SIG-M5 treated with dmso at 0.1 percent for 504 hours (cell line): Measurements from ENCODE around the gene RMRP.
A peak's percentile ranks its signal among the peaks of the same experiment; 100 is the strongest.
"Not testable (repeated sequence)": the region's sequence is repeated elsewhere in the genome, so short reads cannot be mapped to it uniquely, and the experiment has no call there.

Experiments used
- DNase-seq: peaks from one replicate; lab custom pipeline; 2025; ENCODE audit not compliant: unreplicated experiment; lab: John Stamatoyannopoulos, UW

RMRP gene

GRCh38 chr9:35646153-35646532 lies 11.7 kb downstream of the RMRP start:
- DNase-seq = peak; percentile 37

DNA sequence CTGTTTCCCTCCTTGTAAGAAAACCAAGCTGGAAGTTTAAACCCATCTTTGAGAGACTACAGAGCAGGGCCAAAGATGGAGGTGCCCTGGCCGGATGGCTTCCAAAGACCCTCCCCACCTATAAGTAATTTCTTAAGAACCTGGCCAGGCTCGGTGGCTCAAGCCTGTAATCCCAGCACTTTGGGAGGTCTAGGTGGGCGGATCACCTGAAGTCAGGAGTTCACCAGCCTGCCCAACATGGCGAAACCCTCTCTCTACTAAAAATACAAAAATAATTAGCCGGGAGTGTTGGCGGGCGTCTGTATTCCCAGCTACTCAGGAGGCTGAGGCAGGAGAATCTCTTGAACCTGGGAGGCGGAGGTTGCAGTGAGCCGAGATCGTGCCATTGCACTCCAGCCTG lies 12.1 kb downstream of the RMRP start:
- not testable (repeated sequence) for DNase-seq

GRCh38 chr9:35643046-35643445 lies 14.8 kb downstream of the RMRP start:
- DNase-seq = no peak

GRCh38 chr9:35641478-35641877 lies 16.3 kb downstream of the RMRP start:
- DNase-seq = not testable (repeated sequence)

- DNase-seq = not testable (repeated sequence)
Measured at GRCh38 chr9:35640431-35640830, 17.4 kb downstream of the RMRP start.

GRCh38 chr9:35639631-35640030 lies 18.2 kb downstream of the RMRP start:
- no peak for DNase-seq

GRCh38 chr9:35639225-35639624 lies 18.6 kb downstream of the RMRP start:
- not testable (repeated sequence) for DNase-seq

- DNase-seq = not testable (repeated sequence)
Measured at GRCh38 chr9:35638751-35639150, 19.1 kb downstream of the RMRP start.

GRCh38 chr9:35637427-35637955 lies 20.3 kb downstream of the RMRP start:
- not testable (repeated sequence) for DNase-seq

DNA sequence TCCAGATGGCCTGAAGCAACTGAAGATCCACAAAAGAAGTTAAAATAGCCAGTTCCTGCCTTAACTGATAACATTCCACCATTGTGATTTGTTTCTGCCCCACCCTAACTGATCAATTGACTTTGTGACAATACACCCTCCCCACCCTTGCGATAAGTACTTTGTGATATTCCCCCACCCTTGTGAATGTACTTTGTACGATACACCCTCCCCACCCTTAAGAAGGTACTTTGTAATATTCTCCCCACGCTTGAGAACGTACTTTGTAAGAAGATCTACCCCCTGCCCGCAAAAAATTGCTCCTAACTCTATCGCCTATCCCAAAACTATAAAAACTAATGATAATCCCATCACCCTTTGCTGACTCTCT lies 21.0 kb downstream of the RMRP start:
- DNase-seq = not testable (repeated sequence)

DNA sequence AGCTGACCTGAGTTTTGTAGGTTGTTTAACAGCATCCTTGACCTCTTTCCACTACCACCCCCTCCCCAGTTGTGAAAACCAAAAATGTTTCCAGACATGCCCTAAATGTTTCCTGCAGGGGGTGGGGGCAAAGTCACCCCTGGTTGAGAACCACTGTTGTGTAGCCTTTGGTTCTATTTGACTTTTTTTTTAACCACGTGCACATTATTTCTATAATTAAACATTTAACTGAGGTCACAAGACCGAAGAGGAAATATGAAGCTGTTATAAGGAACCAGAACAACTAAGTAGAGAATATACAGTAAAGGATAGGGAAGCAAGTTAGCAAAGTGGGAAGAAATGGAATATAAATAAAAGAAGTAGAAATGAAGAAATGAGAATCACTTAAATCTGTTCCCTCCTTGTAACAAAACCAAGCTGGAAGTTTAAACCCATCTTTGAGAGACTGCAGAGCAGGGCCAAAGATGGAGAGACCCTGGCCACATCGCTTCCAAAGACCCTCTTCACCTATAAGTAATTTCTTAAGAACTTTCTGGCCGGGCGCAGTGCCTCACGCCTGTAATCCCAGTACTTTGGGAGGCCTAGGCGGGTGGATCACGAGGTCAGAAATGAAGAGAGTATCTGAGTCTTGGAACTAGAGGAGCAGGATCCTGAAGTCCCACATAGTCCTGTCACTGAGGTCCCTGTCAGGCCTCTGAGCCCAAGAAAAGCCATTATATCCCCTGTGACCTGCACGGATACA lies 21.5 kb downstream of the RMRP start:
- peak; percentile 31 for DNase-seq

DNA sequence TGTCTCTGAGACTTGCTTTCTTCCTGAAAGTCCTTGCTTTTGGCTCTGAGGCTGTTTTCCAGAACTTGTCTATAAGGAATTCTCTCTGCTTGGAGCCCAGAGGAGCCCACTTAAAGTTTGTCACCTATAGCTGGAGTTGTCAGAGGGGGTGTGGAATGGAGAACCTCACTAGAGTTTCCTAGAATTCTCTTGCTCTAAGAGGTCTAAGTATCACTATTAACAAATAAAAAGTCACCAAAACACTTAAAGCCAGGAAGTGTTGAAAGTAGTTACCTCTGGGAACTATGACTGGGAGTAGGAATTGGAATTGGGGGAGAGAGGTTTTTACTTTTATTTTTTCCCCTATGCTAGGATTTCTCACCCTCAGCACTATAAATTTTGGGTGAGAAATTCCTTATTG lies 22.1 kb downstream of the RMRP start:
- DNase-seq = no peak

- no peak for DNase-seq
Measured at GRCh38 chr9:35629597-35629996, 28.2 kb downstream of the RMRP start.

DNA sequence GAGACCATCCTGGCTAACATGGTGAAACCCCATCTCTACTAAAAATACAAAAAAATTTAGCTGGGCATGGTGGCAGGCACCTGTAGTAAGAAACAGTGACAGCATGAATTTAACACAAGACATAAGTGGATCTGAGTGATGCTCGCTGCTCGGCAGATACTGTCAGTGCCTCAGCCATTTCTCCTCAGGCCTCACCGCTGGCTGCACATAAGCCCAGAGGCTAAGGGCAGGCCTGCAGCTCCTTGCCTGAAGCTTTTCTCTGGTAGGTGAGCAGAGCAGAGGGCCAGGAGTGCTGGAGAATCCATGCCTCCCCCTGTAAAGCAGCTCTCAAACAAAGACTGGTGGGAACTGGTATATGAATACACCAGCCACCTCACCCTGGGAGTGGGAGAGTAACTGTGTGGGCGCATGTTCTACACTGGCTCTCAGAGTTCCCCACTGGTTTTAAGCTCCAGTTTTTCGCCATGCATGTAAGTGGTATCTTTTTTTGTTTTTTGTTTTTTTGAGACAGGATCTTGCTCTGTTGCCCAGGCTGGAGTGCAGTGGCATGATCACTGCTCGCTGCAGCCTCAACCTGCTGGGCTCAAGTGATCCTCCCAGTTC lies 29.3 kb downstream of the RMRP start:
- DNase-seq = no peak

DNA sequence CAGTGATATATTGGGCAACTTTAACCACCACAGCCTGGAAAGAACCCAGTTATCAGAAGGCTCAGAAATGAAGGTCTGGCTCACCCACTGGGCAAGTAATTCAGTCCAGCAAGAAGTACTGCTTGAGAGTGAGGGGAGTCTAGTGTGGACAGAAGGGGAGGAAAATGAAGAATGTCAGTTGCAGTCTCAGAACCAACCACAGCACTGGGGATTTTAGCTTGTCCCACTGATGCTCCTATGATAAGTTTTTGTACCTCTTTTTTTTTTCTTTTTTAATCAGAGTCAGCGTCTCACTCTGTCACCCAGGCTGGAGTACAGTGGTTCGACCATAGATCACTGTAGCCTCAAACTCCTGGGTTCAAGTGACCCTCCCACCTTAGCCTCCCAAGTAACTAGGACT lies 30.2 kb downstream of the RMRP start:
- DNase-seq = no peak

GRCh38 chr9:35619800-35620158 lies 38.0 kb downstream of the RMRP start:
- DNase-seq = no peak

GRCh38 chr9:35618854-35619799 lies 38.7 kb downstream of the RMRP start:
- no peak for DNase-seq

DNA sequence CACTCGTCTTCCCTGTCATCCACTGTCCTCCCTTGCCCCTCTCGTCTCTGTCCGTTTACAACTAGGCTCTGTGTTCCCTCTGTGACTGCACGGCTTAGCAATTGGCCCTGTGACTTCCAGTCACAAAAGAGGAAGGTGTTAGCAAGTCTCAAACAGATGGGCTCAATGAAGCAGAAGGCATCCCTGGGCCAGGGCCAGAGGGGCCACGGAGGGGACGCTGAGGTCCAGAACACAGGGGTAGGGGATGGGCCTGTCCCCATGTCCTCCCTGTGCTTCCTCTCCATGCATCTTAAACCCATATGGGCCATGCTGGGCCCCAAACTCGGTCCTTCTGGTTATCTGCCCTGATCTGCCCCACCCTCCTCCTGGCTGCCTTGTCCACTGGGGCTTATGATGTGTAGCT lies 39.5 kb downstream of the RMRP start, which contains the start of gene CD72:
TSS of gene CD72 (minus strand) at position 89 of the 403 bp plus-strand sequence. CDS start 110 bp downstream, outside the sequence.
- DNase-seq = no peak

- DNase-seq = no peak
Measured at GRCh38 chr9:35617548-35617947, 40.3 kb downstream of the RMRP start.

DNA sequence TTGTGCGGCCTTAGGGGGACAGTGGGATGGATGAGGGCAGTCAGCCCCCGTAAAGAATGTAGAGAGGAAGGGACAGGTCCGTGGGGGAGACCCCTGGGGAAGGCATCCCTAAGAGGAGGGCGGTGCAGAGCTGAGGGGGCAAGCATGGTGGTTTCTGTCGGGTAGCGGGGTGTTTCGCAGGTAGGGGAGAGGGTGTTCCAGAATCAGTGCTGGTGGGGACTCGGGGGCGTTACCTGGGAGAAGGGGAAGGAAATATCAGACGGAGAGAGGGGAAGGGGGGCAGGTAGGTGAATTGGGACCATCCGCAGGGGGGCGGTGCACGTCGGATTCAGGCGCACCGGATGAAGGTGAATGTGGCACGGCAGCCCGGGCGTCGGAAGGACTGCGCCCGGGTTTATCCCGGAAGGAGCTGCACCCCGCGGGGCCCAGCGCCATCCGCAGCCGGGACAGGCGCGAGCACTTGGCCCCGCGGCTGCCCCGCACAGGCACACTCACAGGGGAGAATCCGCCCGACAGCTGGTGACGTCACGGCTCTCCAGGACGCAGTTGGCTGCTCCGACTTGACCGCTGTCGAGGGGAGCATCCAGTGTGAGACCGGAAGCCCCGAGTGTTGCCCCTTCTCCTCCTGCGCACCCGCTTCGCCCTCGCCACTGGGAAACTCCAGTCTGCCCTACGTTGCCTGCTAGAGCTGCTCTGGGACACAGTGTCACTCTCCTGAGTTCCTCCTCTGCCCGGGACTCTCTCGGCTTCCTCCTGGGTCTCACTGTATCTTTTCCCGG lies 40.9 kb downstream of the RMRP start:
- no peak for DNase-seq
